HG03039 (cell line): Measurements from ENCODE around the gene TRIM38.
"Not testable (repeated sequence)": the region's sequence is repeated elsewhere in the genome, so short reads cannot be mapped to it uniquely, and the experiment has no call there.

ENCODE experiments used
- ATAC-seq: cut with Tn5 transposase; IDR thresholded peaks from one replicate; pipeline ENCODE4 v1.9.1; 2021; ENCODE audit warnings: mild to moderate bottlenecking, moderate library complexity; ENCODE audit not compliant: unreplicated experiment

The TRIM38 gene

DNA sequence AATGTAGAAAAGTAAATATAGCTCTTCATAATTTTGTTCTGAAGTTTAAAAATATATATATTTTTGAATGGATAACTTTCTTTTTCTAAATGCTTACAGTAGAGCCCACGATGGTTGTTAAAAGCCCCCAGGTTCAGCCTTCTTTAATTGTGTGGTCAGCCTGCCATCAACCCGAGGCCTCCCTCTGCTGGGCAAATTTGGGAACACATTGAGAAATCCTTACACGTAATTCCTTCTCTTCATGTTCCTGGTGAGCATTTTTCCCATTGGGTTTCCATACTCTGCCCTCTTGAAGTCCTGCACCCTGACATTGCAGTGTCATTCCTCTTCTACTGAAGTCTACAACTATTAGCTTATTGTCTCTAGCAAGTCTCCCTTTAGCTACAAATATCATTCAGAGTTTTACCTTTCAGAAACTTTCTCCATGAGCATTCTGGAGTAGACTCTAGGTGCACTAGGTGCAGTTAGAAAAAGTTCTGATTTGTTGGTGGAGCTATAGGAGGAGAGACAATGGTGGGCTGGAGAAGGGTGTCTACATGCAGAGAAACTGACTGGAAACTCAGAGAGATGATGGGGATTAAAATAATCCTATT is 40.6 kb downstream of the TRIM38 start:
- ATAC-seq, result no peak

GRCh38 chr6:26006086-26006939 is 43.7 kb downstream of the TRIM38 start:
- no peak for ATAC-seq

DNA sequence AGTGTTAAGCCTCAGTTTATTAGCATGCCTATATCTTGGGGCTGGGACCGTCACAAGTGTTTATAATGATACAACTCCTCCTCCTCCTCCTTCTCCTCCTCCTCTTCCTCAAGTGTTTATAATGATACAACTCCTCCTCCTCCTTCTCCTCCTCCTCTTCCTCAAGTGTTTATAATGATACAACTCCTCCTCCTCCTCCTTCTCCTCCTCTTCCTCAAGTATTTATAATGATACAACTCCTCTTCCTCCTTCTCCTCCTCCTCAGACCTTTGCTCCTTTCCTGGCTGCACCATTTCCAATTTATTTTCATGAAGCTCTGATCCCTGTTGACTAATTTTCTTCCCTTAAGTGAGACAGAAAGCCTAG is 44.3 kb downstream of the TRIM38 start:
- ATAC-seq, result not testable (repeated sequence)

DNA sequence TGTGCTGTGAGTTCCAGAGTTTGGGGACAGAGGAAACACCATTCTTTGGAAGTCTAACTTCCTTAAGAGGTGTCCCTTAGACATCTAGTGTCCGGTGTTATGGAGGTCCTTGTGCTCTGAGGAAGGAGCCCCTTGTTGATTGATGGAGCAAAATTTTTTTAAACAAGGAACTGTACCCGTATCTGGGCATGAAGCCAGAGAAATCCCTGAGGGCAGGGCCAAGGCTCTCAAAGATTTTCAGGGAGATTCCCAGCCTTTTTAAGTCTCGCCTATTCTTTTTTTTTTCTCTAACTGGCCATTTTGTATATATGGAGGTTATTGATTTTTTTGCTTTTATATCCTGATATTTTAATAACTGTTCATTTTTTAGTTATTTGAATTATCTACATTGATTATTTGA is 45.9 kb downstream of the TRIM38 start:
- ATAC-seq, result no peak

DNA sequence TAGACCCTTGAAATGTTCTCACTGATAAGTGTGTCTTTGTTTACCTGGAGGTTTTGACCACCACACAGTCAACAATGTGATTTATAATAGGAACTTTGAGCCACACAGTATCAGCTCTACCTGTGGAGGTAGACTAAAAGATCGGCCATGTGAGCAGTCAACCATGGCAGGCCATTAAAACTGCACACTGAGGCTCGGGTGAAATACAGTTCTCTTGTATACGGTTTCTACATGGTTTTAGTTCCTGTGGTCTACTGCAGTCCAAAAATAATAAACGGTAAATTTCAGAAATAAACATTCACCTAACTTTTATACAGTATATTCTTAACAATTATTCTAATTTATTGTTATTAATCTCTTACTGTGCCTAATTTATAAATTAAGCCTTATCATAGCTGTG is 47.2 kb downstream of the TRIM38 start:
- ATAC-seq, result no peak

DNA sequence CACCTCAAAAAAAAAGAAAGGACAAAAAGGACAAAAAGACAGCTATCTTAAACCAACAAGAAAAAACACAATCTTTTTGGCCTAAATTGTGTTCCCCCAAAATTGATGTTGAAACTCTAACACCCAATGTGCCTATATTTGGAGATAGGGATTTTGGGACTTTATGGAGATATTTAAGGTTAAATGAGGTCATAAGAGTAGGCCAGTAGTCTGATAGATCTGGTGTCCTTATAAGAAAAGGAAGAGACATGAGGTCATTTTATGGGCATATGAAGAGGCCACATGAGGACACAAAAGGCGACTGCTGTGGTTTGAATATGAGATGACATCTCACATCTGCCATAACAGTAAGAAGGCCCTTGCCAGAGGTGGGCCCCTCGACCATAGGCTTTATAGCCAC is 49.5 kb downstream of the TRIM38 start:
- ATAC-seq, result no peak

- not testable (repeated sequence) for ATAC-seq
Measured at GRCh38 chr6:26014386-26014785, 51.8 kb downstream of the TRIM38 start.

DNA sequence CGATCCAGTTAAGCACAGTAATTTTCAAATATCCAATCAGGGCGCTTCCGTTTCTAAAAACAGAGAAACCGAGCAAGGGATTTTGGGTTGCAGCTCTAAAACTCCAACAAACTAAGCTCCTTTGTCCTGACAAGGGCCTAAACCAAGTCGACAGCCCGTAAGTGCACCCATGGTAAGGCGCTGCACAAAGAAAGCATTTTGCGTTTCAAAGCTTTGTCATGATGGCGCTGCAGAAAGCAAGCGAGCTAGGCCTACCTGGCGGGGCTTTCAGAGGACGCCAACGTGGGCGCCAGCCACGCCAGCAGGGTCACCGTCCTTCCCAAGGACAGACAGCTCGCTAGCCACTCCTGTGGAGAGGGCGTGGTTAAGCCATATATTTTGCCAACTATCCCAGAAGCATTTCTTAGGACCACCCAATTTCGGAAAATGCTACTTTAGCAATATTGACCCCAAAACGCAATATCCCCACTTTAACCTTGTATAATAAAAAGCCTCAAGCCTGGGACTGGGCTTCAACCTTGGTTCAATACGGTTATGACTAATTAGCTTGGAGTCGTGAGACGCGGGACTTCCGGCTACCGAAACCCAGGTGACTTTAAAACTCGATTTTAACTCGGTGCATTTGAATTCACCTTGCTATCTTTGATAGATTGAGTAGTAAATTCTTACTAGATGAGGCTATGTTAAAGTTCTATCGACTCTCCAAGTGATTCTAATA is 53.8 kb downstream of the TRIM38 start:
- ATAC-seq, result no peak

DNA sequence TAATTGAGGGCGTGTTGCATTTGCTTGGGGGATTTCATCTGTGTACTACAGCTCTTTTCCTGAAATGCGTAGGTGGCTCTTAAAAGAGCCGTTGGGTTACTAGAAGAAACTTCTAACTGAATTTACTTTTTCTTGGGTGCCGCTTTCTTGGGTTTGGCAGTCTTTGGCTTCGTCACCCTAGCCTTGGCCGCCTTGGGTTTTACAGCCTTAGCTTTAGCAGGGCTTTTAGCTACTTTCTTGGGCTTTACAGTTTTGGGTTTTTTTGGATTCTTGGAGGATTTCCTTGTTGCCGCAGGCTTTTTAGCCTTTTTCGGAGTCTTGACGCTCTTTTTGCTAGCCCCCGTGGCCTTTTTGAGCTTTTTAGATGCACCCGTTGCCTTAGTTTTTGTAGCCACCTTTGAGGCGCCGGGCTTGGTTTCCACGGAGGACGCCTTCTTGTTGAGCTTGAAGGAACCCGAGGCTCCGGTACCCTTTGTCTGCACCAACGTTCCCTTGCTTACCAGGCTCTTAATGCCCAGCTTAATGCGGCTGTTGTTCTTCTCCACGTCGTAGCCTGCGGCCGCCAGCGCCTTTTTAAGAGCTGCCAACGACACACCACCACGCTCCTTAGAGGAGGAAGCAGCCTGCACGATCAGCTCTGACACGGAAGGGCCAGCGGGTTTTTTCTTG is 54.5 kb downstream of the TRIM38 start:
- ATAC-seq, result no peak

GRCh38 chr6:26017632-26017966 is 55.0 kb downstream of the TRIM38 start:
- ATAC-seq, result no peak

GRCh38 chr6:26019261-26019830 is 56.7 kb downstream of the TRIM38 start:
- no peak for ATAC-seq

- ATAC-seq, result no peak
Measured at GRCh38 chr6:26019967-26020328, 57.3 kb downstream of the TRIM38 start.

DNA sequence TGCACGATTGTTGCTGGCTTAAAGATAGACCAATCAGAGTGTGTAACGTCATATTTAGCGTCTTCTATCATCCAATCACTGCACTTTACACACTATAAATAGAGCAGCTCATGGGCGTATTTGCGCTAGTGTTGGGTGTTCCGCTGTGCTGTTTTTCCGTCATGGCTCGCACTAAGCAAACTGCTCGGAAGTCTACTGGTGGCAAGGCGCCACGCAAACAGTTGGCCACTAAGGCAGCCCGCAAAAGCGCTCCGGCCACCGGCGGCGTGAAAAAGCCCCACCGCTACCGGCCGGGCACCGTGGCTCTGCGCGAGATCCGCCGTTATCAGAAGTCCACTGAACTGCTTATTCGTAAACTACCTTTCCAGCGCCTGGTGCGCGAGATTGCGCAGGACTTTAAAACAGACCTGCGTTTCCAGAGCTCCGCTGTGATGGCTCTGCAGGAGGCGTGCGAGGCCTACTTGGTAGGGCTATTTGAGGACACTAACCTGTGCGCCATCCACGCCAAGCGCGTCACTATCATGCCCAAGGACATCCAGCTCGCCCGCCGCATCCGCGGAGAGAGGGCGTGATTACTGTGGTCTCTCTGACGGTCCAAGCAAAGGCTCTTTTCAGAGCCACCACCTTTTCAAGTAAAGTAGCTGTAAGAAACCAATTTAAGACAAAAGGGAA is 57.9 kb downstream of the TRIM38 start:
- ATAC-seq, result peak; percentile 50

DNA sequence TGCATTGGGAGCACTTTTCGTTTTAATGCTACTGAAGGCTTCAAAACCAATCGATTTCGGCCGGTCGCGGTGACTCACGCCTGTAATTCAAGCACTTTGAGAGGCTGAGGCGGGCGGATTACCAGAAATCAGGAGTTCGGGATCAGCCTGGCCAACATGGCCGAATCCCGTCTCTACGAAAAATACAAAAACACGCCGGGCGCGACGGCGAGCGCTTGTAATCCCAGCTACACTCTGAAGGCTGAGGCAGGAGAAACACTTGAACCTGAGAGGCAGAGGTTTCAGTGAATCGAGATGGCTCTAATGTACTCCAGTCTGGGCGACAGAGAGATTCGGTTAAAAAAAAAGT is 58.4 kb downstream of the TRIM38 start:
- peak; percentile 8 for ATAC-seq

DNA sequence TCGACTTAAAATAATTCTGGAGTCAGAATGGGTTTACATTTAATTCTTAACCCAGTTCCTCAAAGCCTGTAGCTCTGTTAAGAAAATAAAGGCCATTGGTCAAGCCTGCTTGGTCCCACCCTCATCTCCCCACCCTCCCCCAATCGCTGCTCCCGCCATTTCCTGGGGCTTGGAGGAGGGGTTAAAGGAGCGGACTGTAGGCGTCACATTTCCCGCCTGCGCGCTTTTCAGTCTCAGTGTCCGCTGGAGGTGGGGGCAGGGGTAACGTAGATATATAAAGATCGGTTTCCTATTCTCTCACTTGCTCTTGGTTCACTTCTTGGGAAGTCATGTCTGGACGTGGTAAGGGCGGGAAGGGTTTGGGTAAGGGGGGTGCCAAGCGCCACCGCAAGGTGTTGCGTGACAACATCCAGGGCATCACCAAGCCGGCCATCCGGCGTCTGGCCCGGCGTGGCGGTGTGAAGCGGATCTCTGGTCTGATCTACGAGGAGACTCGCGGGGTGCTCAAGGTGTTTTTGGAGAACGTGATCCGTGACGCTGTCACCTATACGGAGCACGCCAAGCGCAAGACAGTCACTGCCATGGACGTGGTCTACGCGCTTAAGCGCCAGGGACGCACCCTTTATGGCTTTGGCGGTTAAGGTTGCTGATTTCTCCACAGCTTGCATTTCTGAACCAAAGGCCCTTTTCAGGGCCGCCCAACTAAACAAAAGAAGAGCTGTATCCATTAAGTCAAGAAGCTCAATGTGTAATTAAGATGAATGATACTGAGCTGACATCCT is 58.9 kb downstream of the TRIM38 start:
- ATAC-seq, result peak; percentile 48

DNA sequence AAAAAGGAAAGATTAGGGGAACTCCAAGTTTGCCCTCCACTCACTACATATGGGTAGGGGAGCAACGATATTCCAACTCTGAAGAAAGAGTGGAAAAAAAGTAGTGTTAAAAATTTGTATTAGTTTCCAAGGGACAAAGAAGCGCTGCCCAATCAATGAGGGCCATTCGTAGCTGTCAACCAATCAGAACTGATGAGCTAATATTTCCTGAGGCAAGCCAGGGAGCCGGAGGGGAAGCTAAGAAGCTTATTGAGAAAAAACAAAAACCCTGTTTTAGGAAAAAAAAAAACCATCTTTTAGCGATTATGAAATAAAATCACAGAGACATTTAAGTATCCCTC is 59.5 kb downstream of the TRIM38 start:
- ATAC-seq, result no peak

GRCh38 chr6:26022737-26023136 is 60.1 kb downstream of the TRIM38 start:
- ATAC-seq, result no peak

- ATAC-seq, result no peak
Measured at GRCh38 chr6:26024651-26025046, 62.0 kb downstream of the TRIM38 start.

DNA sequence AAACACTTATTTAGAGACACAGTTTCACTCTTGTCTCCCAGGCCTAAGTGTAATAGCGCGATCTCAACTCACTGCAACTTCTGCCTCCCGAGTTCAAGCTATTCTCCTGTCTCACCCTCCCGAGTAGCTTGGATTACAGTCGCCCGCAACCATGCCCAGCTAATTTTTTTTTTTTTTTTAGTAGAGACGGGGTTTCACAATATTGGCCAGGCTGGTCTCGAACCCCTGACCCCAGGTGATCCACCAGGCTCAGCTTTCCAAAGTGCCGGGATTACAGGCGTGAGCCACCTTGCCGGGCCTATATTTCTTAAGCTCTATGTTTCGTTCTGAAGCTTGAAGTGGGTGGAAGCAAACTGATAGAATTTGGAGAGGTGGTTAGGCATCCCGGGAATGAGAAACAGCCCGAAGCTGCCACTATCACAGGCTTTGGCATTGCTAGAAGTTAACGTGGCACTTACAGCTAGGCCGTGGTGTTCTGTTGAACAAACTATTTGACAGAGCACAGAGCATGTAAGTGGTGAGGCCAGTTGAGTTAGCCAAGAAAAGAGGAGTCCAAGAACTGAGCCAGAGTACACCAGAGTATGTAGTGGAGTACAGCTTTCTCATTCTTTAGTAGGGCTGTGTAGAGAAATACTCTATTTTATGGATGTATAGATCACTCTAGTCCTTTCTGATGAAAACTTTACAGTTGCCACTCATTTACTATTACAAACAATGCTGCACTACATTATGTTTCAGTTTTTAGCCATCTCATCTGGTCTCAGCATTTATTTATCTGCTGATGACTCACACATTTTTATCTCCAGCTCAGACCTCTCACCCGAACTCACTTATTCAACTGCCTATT is 62.7 kb downstream of the TRIM38 start:
- no peak for ATAC-seq
